Muscle of back (tissue), 11 donors: Measurements from ENCODE around the gene YBX1. TPM values are rescaled to one million over a fixed set of nuclear protein-coding genes. Genes with fewer than 3 reads are reported as not detected.

ENCODE experiments used
- DNase-seq, 3 donors: peaks; one replicate each; pipeline versions ENCODE4 v3.0.0 to v3.0.0-alpha.2; 2013
- polyA plus RNA-seq, 10 donors: library from polyadenylated mRNA; unstranded; fragments of 120-200 nt; gene quantifications; one replicate each; pipeline ENCODE4 v1.2.1, GENCODE V29; 2013; ENCODE audit not compliant: insufficient read length in 10 of 10

YBX1 gene
- polyA plus RNA-seq, 10 donors: 817 to 1,077 (median 929) TPM

DNA sequence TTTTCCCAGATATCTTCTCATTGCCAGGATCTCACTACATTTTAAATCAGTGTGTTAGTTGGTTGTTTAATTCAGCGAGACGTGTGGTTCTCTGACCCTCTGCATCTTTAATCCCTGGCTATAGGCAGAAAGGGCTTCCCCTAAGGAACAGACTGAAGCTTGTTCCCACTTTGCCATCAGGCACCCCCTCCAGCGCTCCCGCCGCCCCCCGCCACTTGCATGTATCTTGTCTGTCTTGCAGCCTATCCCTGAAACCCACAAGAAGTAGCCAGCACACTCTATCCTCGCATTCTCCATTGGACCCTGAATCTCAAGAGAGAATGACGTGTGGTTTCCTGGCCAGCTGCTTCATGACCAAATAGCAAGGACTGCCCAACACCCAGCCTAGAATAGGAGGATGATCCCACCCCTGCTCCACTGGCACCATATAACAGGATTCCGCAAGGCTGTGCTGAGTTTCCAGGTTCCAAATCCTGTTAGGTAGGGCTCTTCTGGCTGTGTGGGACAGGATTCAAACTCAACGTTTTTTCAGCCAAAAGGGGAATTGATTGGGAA lies 50.0 kb downstream of the YBX1 start:
- peak in 1 of 3 donors; percentile 45 for DNase-seq

- no peak for DNase-seq
These were observed 51.4 kb downstream of the YBX1 start for GRCh38 chr1:42733415-42734200.

GRCh38 chr1:42734201-42735035 lies 52.2 kb downstream of the YBX1 start:
- no peak for DNase-seq

DNA sequence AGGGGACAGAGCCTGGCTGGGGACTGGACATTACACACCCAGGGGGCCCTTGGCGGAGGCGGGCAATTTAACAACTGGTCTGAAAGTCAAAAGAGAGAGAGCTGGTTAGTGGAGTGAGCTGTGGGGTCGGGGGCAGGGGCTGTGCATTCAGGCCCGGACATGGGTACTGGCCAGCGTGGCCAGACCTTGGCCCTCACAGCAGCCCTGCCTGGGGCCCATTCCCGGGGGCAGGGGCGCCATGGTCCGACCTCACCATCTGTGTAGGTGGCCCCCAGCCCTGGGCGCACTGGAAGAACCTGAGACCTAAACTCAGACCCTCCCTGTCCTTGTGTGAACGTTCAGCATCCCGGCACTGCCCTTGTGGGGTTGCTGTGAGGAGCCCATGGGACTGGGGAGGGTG lies 52.8 kb downstream of the YBX1 start:
- DNase-seq: no peak

- DNase-seq: no peak
These were observed 53.4 kb downstream of the YBX1 start for GRCh38 chr1:42735477-42736105.

GRCh38 chr1:42736152-42736551 lies 53.9 kb downstream of the YBX1 start:
- DNase-seq: no peak

- DNase-seq: no peak
These were observed 54.5 kb downstream of the YBX1 start for GRCh38 chr1:42736571-42737200.

DNA sequence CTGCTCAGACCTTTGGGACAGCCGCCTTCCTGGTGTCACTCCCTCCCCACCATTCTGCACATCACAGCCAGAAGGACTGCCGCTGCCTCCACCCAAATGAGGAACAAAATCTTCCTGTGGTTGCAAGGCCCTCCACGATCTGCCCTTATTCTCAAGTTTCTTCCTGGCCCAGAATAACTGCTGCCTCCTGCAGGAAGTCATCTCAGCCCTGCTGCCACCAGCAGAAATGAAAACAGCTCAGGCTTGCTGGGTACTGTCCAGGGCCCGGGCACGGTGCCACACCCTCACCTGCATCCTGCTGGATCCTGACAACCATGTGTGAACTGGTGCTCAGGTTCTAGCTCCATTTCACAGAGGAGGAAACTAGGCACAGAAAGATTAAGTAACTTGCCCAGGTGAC lies 55.0 kb downstream of the YBX1 start:
- DNase-seq: no peak

DNA sequence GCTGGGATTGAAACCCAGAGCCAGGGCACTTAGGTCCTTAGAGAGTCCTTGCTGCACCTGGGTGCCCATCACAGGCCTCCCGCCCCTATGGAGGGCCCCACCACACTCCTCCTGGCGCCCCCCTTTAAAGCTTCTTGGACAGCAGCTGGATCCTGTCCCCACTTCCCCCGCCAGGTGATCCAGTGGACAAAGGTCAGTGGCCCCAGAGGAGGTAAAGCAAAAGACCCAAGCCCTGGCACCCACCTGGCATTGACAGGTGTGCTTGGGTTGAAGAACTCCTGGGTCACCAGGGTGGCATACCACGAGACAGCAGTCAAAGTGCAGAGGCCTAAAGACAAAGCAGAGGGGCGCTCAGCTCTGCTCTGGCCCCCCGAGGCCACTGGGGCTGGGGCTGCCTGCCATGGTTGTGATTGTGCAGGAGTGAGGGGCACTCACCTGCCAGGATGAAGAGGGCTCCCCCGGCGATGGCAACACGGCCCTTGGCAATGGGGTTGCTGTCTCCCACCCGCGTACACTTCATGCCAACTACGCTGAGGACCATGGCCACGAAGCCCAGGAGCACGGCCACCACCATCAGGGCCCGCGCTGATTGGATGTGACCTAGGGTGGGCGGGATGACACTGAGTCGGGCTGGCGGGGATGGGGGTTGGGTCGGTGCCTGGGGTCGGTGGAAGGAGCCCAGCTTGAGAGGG lies 55.9 kb downstream of the YBX1 start:
- DNase-seq: no peak

GRCh38 chr1:42738678-42739226 lies 56.5 kb downstream of the YBX1 start:
- no peak for DNase-seq

DNA sequence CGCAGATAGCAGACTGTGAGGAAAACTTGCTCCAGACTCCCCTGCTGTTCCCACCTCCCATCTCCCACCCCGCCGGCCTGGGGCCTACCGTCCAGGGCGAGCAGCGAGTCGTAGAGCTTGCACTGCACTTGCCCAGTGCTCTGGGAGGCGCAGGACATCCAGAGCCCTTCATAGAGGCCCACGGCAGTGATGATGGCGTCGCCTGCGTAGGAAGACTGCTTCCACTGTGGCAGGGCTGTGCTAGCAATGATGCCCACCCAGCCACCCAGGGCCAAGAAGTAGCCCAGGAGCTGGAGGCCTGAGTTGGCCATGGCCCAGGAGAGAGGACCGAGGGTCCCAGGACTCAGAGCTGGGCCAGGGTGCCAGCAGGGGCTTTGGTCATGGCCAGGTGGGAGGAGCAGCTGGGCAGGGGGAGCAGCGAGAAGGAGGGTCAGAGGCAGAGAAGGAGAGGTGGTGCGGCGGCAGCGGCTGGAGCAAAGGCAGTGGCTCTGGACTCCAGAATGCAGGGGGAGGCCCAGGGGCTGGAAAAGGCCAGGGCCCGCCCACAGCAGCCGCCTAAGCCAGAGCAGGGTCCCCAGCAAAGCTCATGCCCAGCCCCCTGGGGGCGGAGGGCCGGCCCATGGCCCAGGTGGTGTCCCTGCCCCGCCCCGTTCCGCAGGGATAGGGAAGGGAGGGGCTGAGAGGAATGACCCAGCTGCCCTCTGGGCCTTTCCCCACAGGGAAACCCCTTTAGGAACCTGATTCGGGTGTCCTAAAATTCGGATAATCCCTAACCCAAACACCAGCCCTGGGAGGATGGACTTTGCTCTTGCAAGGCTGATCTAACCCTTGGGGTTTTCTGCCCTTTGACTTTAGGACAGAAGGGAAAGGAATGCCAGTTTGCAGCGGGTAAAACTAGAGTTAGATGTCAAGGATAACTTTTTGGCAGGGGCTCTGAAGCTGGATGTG lies 57.8 kb downstream of the YBX1 start, which contains the start of gene CLDN19:
CLDN19 (minus strand) TSS at position 484 of the 948 bp plus-strand sequence; CDS start at position 311, 173 bp downstream.
- no peak for DNase-seq

GRCh38 chr1:42740851-42741580 lies 58.8 kb downstream of the YBX1 start:
- DNase-seq: no peak

- no peak for DNase-seq
These were observed 59.5 kb downstream of the YBX1 start for GRCh38 chr1:42741706-42742105.

DNA sequence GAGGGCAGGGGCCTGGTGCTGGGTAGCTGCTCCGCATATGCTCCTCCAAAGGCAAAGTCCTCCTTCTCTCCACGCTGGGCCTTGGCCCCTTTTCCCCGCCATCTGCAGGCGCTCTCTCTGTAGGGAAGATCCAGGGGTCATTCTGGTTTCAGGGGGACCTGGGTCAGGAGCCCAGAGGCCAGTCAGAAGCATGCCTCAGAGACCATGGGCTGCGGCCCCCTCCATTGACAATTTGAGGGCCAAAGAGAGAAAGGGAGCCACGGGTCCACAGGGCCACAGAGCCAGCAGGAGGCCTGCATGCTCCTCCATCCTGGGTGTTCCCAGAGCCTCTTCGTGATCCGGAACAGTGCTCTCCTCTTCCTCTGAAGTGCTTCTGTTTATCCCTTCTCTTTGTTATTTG lies 59.9 kb downstream of the YBX1 start:
- no peak for DNase-seq

DNA sequence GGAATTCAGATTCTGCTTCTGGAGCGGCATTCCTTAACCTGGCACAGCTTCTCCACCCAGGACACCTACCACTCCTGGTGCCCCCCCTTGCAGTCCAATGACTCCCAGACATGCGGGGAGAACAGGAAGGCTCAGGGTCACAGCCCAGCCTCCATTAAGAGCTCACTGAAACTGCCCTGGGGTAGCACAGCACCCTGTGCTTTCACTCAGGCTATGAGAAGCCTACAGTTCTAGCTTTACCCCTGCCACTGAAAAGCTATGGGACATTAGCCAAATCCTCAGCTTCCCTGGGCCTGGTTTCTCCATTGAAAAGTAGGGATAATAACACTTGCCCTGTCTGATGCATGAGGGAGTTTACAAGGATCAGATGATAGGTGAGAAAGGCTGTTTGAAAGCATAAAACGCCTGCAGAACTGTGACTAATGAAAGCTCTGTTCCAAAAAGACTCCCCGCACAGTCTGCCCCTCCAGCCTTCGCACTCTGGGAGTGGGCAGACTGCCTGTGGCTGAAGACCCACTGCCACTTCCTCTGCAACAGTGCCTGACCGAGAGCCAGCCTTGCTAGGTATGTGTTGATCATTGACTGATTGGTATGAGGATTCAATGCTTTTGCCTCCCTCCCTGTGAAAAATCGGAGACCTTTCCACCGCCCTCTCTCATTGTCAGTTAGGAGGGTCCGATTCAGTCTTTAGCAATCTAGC lies 60.5 kb downstream of the YBX1 start:
- DNase-seq: no peak

GRCh38 chr1:42743317-42744147 lies 61.3 kb downstream of the YBX1 start:
- DNase-seq: no peak

DNA sequence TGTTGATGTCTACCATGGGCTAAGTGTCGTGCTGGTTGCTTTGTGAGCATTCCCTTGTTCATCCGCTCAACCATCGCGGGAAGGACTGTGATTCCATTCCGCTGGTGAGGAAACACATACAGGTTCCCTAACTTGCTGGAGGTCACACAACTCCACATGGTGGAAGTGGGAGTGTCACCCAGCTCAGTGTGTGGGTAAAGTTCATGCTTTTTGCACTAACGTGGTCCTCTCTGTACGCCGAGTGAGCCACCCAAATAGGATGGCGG lies 61.9 kb downstream of the YBX1 start:
- DNase-seq: no peak

GRCh38 chr1:42745851-42746250 lies 63.6 kb downstream of the YBX1 start:
- DNase-seq: no peak
